Right lobe of liver (tissue), 4 donors: Measurements from ENCODE around the gene DNAH8.

Experiments used
- CTCF ChIP-seq, 4 donors: fragments of 200-600 bp in 3 of 4; fragments of 450-650 bp in 1 of 4; IDR thresholded peaks; one replicate each; pipeline versions ENCODE4 v1.5.1 to v1.8.0; 2016 to 2022; ENCODE audit warnings: antibody characterized with exemption in 4 of 4, mild to moderate bottlenecking in 2 of 4
- POLR2A ChIP-seq: fragments of 450-650 bp; IDR thresholded peaks from one replicate; pipeline ENCODE4 v1.6.1; 2017; ENCODE audit warnings: antibody characterized with exemption, mild to moderate bottlenecking
- donor health status: DM: no; HTN: no; CAD: no.
- donor health status: DM: no; HTN: no; CAD: no.
- donor health status: DM: no; HTN: yes; CAD: no.

DNA sequence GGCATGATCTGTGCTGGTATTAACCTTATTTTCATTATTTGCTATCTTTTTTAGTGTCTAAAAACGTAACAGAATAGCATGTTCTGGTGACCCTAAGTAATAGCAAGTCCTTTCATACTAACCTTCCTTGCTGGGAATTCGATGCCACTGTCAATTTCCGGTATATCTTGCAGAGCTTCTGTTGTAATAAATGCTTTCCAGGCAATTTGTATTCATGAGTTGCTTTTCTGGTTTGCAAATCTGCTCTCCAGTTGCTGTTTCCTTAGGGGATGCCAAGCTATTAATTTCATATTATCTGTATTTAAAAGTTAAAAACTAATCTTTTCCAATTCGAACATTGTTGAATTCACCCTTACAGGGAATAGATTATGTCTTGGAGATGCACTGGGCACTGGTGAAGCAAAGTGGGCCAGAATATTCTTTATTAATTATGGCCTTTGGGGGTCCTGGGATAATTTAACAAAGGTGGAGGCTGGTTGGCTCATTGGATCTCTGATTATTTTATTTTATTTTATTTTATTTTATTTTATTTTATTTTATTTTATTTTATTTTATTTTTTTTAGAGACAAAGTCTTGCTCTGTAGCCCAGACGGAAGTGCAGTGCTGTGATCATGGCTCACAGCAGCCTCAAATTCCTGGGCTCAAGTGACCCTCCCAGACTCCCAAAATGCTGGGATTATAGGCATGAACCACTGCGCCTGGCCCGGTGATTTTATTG is 209.8 kb downstream of the DNAH8 start:
- TF ChIP-seq POLR2A (no peak), CTCF (IDR thresholded peaks at IDR 0.05) (no peak)
